NCI-H2171 treated with DMSO at 0.1 percent for 48 hours (cell line): Measurements from ENCODE around the gene EHD1.
A peak's percentile ranks its signal among the peaks of the same experiment; 100 is the strongest.
"Not testable (repeated sequence)": the region's sequence is repeated elsewhere in the genome, so short reads cannot be mapped to it uniquely, and the experiment has no call there.

ENCODE experiments used
- DNase-seq: peaks from one replicate; lab custom pipeline; 2025; lab: John Stamatoyannopoulos, UW

The EHD1 gene

DNA sequence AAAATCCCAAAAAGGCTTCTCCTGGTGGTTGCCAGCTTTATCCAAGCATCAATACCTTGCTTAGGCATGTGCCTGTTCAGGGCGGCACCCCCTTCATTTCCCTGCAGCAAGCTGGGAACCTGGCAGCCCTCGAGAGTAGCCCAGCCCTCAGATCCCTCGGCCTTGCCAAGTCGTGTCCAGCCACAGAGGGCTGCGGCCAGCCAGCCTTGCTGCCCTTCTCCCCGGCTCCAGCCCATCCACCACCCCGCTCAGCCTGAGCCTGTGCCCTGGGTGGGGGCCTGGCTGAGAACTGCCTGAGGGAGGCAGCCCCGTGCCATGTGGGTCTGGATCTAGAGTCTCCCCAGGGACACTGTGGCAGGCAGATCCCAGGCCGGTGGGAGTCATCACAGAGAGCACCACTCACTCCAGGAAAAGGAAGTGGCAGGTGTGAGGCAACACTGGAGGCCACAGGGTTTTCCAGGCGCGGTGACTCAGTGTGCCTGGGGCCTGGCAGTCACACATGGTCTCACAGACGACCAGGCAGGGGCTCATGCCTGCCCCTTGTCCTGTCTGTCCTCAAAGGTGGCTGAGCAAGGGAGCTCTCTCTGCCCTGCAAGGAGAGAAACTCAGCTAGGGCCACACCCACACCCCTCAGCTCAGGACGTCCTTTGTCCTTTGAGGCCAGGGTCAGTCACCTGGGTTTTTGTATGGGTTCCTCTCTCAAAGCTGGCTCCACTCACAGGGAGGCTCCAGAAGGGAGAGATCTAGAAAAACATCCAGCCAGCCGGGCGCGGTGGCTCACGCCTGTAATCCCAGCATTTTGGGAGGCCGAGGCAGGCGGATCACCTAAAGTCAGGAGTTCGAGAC lies 21.8 kb downstream of the EHD1 start:
- DNase-seq = no peak

DNA sequence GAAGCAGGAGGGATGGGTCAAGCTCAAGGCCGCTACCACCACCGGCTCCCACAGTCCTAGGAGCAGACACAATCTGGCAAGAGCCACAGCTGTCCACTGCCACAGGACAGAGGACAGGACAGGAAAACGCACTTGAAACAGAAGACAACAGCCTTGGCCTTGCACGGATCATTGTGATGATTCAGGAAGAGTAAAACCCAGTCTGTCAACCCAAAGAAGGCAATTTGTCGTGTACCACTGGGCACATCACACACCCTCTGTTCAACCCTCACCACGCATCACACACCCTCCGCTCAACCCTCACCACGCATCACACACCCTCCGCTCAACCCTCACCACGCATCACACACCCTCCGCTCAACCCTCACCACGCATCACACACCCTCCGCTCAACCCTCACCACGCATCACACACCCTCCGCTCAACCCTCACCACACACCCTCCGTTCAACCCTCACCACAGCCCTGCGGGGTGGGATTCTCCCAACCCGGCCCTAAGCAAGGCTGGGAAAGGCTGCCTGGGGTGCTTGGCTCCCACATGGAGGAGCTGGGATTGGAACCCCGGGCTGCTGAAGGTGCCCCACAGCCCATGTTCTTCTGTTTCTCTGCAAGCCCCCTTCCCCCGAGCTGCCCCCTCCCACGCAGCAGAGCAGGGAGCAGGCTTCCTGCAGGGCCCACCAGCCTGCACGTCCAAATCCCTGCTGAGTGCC lies 22.7 kb downstream of the EHD1 start:
- DNase-seq = no peak

DNA sequence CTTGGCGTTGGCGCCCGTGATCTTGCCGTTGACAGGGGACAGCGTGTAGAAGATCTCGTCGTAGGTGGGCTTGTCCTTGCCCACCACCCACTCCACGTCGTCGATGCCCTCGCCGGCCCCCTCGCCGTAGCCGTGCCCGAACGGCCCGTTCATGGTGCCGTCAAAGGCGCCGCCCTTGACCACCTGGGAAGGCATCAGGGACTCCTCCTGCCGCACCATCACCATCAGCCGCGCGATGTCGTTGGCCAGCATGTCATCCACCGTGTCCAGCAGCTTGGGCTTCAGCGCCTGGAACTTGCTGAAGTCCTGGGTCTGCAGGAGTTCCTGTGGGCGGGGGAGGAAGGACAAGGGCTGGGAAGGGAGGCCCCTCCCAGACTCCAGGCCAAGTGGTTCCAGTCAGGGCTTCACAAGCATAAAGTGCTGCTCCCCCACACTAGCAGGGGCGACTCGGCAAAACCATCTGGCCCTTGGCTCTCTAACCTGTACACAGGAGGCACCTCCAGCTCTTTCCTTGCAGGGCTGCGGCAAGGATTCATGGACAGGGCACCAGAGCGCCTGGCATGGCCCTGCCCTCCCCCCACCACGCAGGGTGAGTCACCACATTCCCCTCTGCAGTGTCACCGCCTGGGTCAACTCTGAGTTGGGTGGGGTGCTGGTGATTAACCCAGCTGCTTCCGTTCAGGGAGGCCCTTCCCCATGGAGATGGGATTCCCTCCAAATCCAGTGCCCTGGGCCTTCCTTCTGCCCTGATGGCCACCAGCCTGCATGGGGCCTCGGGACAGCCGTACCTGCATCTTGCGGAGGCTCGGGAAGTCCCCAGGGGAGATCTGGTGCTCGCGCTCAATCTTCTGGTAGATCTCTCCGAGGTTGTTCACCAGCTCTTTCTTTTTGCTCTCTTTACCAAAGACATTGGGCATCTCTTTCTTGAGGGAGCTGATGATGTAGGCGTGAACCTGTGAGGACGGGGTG lies 23.6 kb downstream of the EHD1 start:
- DNase-seq = no peak

DNA sequence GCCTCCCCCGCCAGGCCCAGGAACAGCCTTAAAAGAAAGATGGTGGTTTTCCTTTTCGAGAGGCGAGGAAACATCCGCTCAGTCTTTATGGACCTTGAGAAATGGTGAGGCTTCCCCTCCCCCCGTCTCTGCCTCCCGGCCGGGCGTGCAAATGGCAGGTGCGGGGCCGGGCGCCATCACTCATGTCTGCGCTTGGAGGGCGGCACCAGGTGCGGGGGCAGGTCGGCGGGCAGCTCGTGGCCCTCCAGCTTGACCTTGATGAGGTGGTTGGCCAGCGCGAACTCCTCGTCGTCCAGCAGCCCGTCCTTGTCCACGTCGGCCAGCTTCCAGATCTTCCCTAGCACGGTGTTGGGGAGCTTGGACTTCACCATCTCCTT lies 24.3 kb downstream of the EHD1 start:
- DNase-seq = no peak

DNA sequence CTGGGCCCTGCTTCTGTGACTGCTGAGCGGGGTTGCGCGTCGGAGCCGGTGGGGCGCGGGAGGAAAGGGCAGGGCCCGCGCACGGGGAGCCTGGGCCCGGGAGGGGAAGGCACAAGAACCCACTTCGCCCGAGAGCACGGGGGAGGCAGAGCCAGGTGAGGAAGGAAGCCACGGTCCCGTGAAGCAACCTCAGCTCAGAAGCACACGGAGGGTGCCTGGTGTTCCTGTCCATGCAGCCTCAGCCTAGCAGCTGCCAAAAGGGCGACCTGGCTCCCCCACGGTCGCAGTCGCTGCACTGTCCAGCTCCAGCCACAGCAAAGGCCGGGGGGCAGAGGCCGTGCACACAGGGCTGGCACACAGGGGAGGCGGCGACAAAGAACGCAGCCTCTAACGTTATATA lies 24.7 kb downstream of the EHD1 start:
- no peak for DNase-seq

DNA sequence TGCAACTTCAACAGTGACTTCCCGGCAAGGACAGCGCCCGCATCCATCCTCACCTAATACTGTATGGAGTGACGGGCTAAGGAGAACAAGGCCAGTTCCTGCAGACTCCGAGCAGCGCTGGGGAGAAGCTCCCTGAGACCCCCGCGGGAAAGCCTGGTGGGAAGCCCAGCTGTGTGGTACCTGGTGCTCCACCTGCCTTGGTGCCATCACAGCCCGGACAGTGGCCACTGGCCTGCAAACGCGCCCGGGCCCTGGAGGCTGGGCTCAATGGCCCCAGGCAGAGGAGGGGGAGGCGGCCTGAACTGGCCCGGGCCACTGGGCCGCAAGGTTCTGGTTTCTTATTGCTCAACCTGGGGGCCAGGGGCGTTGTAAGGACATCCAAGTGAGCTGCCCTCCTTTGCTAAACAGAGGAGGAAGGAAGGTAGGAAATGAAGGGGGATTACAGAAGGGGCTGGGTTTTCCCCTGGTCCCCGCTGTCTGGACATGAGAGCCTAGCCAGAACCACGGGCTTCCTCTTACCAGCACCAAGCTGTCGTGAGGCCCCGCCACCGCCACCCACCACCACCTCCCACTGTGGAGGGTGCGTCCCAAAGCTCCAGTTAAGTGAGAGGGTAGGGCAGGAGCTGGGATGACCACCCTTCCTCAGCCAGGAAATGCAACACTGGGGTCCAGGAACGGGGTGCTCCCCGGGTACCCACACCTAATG lies 25.5 kb downstream of the EHD1 start:
- DNase-seq = no peak

DNA sequence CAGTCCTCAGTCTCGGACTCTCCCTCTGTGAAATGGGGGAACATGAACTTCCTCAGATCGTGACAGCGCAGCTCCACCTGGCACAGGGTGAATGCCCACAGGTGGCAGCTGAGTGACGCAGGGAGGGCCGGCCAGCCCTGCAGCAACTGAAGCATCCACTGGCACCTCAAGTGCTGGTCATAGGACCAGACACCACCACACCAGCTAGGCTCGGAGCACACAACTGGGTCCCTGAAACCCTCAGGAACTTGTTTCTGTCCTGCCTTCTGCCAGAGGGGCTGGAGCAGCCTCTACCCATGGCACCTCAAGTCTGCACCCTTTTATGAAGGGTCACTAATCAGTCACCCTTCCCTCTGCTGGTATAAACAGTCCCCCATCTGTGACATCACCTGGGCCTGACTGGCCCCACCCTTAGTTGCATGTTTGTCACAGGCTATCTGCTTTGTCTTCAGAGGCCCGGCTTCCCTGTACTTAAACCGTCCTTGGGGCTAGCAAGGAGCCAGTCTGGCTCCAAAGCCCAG lies 26.5 kb downstream of the EHD1 start:
- no peak for DNase-seq

DNA sequence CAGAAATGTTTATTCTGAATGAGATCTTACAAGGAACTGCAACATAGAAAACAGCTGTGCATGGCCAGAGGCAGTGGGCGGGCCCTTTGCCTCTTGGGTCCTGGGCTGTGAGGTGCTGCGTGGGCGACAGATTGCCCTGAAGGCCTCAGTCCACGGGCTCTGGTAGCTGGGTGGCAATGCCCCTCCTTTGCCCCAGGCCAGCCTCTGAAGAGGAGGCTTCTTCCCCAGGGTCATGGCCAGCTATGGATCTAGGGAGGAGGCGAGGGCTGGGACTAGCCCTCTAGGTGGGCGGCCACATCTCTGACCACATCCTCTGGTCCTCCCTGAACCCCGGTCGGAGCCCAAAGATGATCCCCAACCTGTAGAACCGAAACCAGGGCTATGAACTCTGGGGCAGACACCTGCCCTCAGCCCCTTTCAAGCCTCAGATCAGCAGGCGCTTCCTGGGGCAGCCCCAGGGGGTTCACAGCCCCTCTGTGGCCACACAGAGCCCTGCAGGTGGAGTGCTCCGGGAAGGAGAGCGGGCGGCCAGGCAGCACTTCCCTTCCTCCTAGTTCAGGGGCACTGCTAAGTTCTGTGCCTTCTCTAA lies 27.3 kb downstream of the EHD1 start:
- no peak for DNase-seq

DNA sequence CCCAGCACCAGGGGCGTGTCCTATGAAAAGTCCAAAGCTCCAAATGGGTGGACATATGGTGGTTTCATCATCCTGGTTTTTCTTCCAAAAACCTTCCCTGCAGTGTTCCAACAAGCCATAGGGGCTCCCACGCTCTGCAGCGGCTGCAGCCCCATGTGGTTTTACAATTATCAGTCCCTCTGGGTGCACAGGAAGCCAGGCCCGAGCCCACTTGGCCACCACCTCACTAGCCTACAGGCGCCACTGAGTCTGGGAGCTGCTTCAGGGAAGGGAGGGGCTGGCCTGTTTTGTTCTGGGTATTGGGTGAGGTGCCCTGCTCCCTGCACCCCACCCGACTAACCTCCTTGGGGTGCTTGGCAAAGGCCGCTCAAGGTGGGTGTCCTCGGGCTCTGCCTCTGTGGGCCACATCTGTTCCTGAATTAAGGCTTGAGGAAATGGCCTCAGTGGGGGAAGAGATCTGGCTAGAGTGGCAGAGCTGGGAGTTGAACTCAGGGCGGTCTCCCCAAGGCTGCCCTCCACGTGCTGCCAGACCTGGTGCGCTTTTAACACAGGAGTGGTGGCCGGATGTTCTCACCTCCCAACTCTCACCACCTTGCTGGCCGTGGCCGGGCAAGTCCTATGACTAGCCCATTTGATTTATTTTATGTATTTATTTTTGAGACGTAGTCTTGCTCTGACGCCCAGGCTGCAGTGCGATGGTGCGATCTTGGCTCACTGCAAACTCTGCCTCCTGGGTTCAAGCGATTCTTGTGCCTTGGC lies 28.6 kb downstream of the EHD1 start:
- no peak for DNase-seq

DNA sequence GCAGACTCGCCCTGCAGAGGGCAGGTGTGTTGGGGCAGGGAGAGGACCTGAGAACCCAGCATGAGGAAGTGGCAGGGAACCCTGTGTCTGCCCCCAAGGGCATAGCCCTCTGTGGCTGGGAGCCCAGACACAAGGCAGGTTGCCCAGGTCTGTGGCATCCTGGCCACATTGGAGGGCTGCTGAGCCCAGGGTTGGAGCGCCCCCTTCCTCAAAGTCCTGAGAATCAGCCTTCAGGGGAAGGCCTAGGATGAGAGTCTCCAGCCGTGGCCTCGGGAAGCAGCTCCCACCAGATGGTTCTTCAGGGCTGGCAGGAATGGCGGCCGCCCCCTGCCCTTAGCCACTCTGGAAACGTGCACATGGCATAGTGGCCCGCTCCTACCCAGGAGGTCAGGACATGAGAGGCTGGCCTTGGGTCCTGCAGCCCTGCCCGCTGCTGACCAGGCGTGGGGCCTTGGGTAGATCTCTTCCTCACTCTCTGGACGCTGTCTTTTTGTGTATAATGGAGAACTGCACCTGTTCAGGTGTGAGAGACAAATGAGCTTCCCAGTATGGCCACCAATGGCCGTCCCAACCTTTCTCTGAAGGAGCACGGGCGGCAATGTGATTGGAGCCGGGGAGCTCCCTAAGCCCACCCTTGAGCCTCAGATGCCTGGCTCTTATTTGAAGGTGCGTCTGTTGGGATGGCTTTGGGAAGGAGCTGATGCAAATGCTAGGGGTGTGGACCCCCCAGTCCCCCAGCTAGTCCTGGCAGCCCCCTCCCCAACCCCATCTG lies 29.4 kb downstream of the EHD1 start:
- DNase-seq = no peak

DNA sequence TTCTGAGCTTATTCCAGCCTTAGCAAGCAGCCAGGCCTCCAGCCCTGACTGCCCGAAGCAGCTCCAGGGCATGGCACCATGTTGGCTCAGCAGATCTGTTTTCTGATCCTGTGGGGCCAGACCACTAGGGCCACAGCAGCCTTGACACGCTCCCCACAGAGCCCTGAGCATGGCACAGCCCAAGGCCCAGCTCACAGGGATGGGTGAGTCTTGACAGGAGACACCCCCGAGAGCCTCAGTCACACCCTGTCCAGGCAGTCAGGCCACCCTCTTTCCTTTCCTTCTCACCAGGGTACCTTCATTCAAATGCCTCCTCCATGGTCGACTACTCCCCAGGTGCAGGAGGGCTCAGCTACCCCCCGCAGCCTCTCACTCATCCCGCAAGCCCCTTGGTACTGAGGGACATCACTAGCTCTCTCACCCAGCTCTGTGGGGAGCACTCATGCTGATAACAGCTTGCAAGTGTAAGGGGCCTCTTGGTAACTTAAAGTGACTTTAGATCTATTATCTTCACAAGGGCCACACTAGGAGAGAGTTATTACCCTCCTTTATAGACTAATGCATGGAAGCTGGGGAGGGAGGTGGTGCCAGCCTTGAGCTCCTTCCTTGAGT lies 30.1 kb downstream of the EHD1 start:
- no peak for DNase-seq

DNA sequence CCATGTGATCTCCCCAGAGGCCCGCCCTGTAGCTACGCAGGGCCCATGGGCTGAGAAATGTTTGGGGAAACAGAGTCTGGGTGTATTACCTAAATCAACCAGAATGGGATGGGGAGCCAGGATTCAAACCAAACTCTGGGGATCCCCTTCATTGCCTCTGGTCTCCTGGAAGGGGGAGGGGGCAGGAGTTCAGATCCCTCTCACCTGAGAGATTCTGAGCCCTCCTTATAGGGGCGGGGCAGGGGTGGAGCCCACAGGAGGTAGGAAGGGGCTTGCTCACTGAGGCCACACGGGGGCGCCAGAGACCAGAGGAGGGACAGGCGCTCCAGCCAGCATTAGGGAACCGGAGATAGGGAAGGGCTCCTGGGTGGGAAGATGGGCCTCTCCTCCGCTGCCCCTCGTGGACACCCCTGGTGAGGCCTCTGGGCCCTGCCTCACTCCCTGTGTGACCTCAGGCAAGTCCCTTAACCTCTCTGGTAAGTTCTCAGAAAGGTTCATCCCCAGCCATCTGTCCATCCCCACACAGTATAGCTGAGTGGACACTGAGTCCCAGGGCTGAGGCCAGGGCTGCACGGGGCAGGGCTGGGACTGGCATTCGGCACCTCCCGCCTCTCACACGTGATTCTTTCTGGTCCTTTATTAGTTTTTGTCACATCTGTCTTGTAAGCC lies 31.3 kb downstream of the EHD1 start:
- peak; percentile 93 for DNase-seq

DNA sequence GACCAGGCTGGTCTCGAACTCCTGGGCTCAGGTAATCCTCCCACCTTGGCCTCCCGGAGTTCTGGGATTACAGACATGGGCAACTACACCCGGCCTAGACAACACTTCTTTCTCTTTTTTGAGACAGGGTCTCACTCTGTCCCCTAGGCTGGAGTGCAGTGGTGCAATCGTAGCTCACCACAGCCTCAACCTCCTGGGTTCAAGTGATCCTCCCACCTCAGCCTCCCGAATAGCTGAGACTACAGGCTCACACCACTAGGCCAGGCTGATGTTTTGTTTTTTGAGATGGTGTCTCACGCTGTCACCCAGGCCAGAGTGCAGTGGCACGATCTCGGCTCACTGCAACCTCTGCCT lies 32.7 kb downstream of the EHD1 start:
- not testable (repeated sequence) for DNase-seq

DNA sequence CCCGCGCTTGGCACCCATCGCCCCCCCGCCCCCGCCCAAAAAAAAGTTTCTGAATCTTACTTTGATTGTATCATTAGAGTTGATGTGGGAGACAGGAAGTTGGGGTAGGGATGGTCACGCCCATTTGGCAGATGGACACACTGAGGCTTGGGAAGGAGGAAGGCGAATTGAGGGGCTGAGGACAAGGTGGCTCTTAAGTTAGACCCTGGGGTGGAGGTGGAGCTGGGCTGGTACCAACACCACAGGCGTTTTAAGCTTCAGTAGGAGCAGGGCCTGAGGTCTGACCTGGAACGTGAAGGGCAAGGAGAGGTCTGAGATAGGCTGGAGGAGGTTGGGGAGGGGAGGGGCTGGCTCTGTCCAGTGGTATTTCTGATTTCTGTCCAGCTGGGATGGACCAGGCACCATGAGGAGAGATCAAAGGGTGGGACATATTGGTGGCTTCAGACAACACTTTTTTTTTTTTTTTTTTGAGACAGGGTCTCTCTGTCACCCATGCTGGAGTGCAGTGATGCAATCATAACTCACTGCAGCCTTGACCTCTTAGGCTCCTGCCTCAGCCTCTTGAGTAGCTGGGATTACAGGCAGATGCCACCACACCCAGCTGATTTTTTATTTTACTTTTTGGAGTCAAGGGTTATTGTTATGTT lies 33.2 kb downstream of the EHD1 start:
- no peak for DNase-seq

DNA sequence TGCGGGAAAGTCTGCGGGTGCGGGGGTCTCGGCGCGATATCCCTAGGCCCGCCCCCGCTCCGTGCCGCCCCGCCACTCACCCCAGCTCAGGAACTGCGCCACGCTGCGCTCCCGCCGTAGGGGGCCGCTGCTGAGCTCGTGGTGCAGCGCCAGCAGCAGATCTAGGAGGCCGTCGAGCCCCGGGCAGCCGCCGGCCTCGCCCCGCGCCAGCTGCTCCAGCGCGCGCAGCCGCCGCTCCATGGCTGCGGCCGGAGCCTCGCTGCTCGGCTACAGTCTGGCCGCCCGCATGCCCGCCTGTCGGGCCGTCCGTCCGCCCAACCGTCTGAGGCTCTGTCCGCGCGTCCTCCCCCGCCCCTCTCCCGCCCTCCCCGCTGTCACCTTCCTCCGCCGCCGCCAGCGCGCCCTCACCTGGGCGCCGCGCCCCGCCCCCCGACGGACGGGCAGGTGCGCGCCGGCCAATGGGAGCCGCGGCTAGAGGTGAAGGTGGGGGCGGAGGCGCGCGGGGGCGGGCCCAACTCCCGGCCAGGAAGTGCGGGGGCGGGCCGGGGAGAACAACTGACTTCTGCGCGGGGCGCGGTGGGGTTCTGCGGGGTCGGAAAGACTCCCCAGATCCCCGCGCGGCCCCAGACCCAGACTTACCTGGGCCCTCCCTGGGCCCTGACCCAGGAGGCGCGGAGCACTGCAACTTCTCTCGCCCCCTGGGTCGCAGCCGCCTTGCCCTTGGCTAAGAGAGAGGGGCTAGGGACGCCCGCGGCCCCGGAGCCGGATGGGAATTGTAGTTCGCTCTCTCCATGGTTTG lies 33.9 kb downstream of the EHD1 start, which contains the start of gene CDC42BPG:
CDC42BPG (minus strand) TSS at position 324 of the 799 bp plus-strand sequence; CDS start at position 240, 84 bp downstream.
- DNase-seq = peak; percentile 80

DNA sequence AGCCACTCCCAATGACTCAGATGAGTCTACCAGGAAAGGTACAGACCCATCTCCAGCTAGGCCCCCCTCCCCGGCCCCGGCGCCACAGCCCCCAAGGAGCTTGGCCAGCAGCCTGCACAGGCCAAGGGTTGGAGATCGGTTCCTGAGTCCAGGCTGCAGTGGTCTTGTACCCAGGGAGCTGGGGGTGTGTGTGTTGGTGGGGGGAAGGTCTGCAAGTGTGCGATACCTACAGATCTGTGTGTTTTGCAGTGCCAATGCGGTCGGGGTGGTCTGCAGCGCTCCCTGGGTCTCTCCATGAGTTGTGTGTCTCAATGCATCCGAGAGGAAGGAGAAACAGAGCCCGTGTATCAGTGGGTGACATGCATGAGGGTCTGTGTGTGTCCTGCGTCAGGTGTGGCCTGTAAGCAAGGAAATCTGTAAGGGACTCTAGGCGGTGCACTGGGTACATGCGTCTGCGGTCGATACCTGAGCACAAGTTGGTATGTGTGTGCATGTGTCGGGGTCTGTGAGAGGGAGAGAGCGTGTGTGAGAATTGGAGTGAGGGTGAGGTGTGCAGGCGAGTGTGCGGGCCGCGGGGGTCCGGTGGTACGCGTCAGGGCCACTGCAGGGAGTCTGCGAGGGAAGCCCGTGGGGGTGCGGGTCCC lies 34.6 kb downstream of the EHD1 start:
- peak; percentile 54 for DNase-seq
